ENCODE results near the gene AQP4.

Gene AQP4

GRCh38 chr18:26839609-26840008 lies 25.9 kb downstream of the AQP4 start:
- no peak for DNase-seq (ENCODE audit: low spot score)

DNA sequence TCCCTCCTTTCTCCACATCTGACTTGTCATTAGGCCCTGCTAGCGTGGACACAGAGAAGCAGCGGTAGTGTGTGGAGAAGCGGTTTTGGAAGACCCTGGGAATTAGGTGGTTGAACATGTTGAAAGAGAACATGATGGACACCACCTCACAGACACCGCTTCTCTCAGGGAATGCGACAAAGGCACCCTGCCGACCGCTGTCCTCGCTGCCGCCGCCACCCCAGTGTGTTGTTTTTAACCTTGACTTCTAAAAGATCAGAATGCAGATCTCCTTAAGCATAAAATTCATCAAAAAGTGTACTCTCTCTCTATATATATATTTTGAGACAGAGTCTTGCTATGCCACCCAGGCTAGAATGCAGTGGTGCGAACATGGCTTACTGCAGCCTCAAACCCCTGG lies 33.2 kb downstream of the AQP4 start:
- DNase-seq (ENCODE audit: low spot score) = no peak

- no peak for DNase-seq (ENCODE audit: low spot score)
Measured at GRCh38 chr18:26827581-26827980, 37.9 kb downstream of the AQP4 start.

GRCh38 chr18:26826656-26827235 lies 38.8 kb downstream of the AQP4 start:
- no peak for DNase-seq (ENCODE audit: low spot score)

- DNase-seq (ENCODE audit: low spot score) = no peak
Measured at GRCh38 chr18:26821181-26821580, 44.3 kb downstream of the AQP4 start.

DNA sequence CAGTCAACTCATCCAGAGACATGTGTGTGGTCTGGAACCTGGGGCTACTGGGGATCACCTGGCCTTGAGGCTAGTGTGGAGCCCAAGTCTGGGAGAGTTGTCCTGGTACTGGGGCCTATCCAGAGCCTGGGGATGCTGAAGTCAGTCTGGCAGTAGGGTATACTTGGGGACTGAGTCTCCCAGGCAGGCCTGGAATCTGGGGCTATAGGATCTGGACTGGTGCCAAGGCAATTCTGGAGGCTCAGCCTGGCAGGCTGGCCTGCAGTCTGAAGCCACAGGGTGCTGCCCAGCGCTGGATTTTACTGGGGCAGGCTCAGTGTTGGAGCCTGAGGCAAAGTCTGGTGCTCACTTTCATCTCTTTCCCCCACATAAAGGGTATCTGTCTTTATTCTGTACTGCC lies 46.5 kb downstream of the AQP4 start:
- DNase-seq (ENCODE audit: low spot score) = no peak

GRCh38 chr18:26818461-26818860 lies 47.0 kb downstream of the AQP4 start:
- DNase-seq (ENCODE audit: low spot score) = no peak

GRCh38 chr18:26813043-26813442 lies 52.5 kb downstream of the AQP4 start:
- no peak for DNase-seq (ENCODE audit: low spot score)

DNA sequence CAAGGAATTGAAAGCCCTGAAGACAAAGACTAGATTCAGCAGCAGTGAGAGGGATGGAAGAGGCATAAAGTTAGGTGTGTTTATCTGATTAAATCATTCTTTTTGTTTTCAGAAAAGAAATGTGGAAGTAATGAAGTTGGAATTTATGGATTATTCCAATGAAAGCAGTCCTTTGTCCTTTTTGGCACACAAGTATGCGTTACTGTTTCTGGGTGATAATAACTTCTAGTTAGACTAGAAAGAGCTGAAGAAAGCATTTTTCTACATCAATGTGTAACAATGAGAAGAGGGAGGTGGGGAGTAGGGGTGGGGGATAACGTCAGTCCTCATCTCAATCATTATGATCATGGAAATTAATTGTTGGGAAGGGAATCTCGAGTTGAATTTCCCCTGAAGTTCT lies 53.0 kb downstream of the AQP4 start:
- DNase-seq (ENCODE audit: low spot score) = no peak

DNA sequence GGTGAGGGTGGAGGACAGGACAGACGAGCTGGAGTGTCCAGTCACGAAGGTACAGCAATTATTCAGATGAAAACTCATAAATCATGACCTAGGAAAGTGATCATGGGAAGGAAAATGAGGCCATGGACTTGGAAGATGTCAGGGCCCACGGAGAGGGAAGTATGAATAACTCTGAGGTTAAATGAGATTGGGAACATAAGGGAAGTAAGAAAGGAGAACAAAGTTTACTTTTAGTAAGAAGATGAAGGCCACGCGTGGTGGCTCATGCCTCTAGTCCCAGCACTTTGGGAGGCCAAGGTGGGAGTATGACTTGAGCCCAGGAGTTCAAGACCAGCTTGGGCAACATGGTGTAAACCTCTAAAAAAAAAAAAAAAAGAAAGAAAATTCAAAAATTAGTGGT lies 56.2 kb downstream of the AQP4 start:
- DNase-seq (ENCODE audit: low spot score) = no peak

DNA sequence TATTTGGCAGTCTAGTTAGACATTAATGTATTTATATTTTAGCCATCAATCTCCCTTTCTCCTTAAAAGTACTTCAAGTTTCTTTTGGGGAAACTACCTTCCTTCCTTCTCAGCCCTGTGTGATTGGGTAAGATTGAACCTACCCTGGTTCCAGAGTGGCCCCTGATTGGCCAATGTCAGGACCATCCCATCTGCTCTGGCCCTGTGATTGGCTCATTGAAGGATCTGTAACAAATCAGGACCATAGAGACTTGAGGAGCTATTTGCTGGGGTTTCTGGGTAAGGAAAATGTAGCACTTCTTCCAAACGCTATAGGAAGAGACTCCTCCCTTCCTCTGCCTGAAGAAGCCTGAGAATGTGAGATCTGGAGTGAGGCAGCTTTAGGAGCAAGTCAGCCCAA lies 59.3 kb downstream of the AQP4 start:
- no peak for DNase-seq (ENCODE audit: low spot score)

GRCh38 chr18:26804519-26804918 lies 61.0 kb downstream of the AQP4 start:
- DNase-seq (ENCODE audit: low spot score) = no peak

GRCh38 chr18:26803643-26804042 lies 61.9 kb downstream of the AQP4 start:
- DNase-seq (ENCODE audit: low spot score) = no peak

DNA sequence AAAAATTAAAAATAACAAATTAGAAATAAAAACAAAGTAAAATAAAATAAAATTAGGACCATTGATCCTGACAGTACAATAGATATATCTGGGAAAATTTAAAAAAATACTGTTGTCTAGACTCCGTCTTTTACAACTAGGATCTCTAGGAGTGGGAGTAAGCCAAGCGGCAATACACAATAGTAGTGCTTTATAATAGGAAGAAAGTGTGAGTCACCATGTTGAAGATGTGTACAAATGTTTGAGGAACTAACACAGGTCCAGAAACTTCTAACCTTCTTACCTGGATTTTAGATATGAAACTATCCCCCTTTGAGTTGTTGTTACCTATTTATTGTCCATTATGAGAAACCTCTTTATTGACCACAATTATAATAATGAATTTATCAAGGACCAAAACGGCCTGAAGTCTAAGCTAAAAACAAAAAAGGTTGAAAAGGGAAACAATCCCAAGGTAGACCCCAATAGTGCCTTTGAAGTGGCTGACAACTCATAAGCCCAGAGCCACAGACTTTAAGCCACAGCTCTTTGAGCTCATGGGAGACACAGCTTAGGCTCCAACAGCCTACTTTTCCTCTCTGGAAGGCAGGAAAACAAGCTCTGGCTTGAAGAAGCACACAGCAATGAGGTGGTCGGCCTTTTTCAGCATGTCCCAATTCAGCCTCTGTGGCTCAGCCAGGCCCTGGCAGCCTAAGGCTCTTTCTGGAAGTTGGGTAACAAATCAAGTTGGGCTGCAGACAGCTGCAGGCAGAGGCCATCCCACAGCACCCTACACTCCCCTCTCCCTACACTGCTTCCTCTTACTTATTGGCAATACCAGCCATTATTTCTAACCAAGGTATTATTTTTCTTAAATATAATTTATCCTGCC lies 62.9 kb downstream of the AQP4 start:
- DNase-seq (ENCODE audit: low spot score) = no peak
